Measurements from ENCODE around the gene HMGCR.

Gene HMGCR

DNA sequence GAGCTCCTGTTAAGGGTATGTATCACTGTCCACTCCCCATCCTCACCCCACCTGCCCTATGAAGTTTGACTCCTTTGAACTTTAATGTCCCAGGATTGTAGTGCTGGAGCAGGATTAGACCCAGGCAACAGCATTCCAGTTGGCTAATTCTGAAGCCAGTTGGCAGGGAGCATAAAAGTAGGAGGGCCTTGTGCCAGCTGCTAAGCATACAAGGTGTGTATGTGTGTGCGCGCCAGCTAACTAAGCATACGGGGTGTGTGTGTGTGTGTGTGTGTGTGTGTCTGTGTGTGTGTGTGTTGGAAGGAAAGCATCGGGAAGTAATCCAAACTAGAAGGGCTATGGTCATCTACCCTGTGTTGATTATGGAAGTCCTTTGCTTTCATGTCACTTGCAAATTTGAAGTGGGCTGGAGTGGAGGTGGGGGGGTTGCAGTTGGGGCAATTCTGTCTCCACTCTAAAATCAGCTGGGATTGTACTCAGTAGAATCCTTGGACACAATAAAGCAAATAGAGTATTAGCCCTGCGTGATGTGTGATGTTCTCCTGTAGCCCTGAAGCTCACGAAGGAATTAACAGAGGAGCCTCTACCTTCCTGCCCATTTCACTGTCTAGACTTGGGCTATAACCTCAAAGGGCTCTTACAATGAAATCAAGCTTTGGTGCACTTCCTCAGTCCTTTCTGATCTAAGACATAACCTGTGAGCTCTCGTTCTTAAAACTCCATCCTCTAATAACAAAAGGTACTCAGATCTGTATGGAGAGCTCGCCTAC lies 26.9 kb downstream of the HMGCR start:
- intact Hi-C loops (cut with DNase I; ENCODE audit: low total_unique reads): no loop called here
- no peaks in the 10 kb centered on the region for H3K27me3 ChIP-seq
- no peak overlapping the region for H3K4me3 ChIP-seq
- no peaks in the 10 kb centered on the region for H3K9me3 ChIP-seq
- TF ChIP-seq, protein P1, sequence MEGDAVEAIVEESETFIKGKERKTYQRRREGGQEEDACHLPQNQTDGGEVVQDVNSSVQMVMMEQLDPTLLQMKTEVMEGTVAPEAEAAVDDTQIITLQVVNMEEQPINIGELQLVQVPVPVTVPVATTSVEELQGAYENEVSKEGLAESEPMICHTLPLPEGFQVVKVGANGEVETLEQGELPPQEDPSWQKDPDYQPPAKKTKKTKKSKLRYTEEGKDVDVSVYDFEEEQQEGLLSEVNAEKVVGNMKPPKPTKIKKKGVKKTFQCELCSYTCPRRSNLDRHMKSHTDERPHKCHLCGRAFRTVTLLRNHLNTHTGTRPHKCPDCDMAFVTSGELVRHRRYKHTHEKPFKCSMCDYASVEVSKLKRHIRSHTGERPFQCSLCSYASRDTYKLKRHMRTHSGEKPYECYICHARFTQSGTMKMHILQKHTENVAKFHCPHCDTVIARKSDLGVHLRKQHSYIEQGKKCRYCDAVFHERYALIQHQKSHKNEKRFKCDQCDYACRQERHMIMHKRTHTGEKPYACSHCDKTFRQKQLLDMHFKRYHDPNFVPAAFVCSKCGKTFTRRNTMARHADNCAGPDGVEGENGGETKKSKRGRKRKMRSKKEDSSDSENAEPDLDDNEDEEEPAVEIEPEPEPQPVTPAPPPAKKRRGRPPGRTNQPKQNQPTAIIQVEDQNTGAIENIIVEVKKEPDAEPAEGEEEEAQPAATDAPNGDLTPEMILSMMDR (IDR thresholded peaks at IDR 0.05): no peak
- H3K27ac ChIP-seq: no peak overlapping the region
- peaks cover 16 to 28% (median 16%) of the 10 kb centered on the region in 3 donors for H3K36me3 ChIP-seq
- no peak for DNase-seq
- no peaks in the 10 kb centered on the region for H3K4me1 ChIP-seq

DNA sequence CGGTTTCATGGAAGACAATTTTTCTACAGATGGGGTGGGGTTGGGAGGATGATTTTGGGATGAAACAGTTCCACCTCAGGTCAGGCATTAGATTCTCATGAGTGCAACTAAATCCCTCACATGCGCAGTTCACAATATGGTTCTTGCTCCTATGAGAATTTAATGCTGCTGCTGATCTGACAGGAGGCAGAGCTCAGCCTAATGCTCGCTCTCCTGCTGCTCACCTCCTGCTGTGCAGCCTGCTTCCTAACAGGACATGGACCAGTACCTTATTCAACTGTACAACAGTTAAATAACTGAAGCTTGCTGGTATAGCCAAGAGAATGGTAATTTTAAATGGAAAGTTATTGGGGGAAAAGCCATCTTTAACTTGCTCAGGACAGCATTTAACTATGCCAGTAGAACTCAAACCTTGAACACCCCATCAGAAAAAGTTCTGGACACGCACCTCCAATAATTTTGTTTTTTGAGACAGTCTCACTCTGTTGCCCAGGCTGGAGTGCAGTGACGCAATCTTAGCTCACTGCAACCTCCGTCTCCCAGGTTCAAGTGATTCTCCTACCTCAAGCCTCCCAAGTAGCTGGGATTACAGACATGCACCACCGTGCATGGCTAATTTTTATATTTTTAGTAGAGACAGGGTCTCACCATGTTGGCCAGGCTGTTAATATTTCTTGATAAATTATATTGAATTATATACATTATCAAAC lies 27.7 kb downstream of the HMGCR start:
- Histone ChIP-seq H3K9me3 (no peaks in the 10 kb centered on the region), H3K27me3 (no peaks in the 10 kb centered on the region), H3K36me3 (peaks cover 7 to 20% (median 8%) of the 10 kb centered on the region in 3 donors), H3K27ac (no peak overlapping the region), H3K4me1 (no peaks in the 10 kb centered on the region), H3K4me3 (no peak overlapping the region)
- no peak for DNase-seq
- TF ChIP-seq, protein P1 (IDR thresholded peaks at IDR 0.05): no peak
- intact Hi-C loops (cut with DNase I; ENCODE audit: low total_unique reads): no loop called here

DNA sequence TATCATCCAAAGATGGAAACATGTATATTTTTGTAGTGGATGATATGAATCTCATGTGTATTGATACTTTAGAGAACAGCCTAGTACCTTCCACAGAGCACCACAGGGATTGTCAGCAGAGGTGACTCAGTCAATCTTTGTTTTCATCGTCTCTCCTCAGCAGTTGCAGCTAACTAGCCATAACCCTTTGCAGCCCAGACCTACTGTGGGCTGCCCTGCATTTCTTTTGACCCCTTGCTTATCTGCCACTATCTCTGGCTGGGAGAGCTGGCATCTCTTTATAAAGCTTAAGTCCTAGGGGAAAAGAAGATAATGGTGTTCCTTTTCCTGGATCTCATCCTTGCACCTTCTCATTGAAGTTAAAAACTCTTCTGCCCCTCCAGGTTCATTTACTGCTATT lies 28.7 kb downstream of the HMGCR start:
- TF ChIP-seq, protein P1 (IDR thresholded peaks at IDR 0.05): no peak
- no peaks in the 10 kb centered on the region for H3K9me3 ChIP-seq
- H3K4me3 ChIP-seq: no peak overlapping the region
- H3K4me1 ChIP-seq: no peaks in the 10 kb centered on the region
- no peak overlapping the region for H3K27ac ChIP-seq
- no peak for DNase-seq
- H3K36me3 ChIP-seq: peaks cover 0 to 11% (median 0%) of the 10 kb centered on the region in 3 donors
- intact Hi-C loops (cut with DNase I; ENCODE audit: low total_unique reads): no loop called here
- H3K27me3 ChIP-seq: no peaks in the 10 kb centered on the region

DNA sequence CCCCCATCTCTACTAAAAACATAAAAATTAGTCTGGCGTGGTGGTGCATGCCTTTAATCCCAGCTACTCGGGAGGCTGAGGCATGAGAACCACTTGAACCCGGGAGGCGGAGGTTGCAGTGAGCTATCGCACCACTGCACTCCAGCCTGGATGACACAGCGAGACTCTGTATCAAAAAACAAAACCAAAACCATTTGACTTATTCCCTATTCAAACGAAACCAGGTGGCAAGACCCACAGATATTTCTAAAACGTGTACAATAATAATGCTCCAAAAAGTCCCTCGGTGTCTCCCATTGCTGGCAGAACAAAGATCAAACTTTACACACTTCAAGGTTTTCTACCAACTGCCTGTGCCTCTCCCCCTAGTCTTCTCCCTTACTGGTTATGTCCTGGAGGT lies 29.8 kb downstream of the HMGCR start:
- no peaks in the 10 kb centered on the region for H3K4me1 ChIP-seq
- no peak overlapping the region for H3K27ac ChIP-seq
- DNase-seq: no peak
- H3K9me3 ChIP-seq: no peaks in the 10 kb centered on the region
- TF ChIP-seq, protein P1 (IDR thresholded peaks at IDR 0.05): no peak
- H3K4me3 ChIP-seq: no peak overlapping the region
- intact Hi-C loops (cut with DNase I; ENCODE audit: low total_unique reads): no loop called here
- H3K36me3 ChIP-seq: peaks cover 0 to under 1% (median 0%) of the 10 kb centered on the region in 3 donors
- no peaks in the 10 kb centered on the region for H3K27me3 ChIP-seq

DNA sequence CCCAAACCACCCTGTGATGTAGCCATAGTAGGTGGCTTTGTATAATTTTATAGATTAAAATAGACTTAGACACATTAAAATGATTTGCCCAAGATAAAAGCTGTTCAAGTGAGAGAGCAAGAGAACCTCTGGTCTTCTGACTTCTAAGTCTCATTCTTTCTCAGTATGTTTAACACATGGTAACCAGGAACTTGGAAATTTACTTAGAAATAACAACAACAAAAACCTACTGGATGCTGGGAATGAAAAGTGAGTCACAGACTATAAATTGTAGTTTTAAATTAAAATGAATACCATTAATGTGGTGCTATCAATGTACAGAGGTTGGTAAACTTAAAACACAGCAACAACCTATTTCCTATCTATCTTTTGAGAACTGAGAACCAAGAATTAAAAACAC lies 30.4 kb downstream of the HMGCR start:
- DNase-seq: no peak
- H3K27ac ChIP-seq: no peak overlapping the region
- intact Hi-C loops (cut with DNase I; ENCODE audit: low total_unique reads): no loop called here
- no peaks in the 10 kb centered on the region for H3K4me1 ChIP-seq
- no peaks in the 10 kb centered on the region for H3K27me3 ChIP-seq
- H3K4me3 ChIP-seq: no peak overlapping the region
- TF ChIP-seq, protein P1 (IDR thresholded peaks at IDR 0.05): no peak
- H3K36me3 ChIP-seq: no peaks in the 10 kb centered on the region
- H3K9me3 ChIP-seq: no peaks in the 10 kb centered on the region

All from tibial artery (tissue), 4 donors.